Activated CD8-positive, alpha-beta memory T cell treated with anti-CD3 and anti-CD28 coated beads, Interleukin-2, amount 50 U/mL, for 24 hours (primary cell): ENCODE results near the gene AK5.
A peak's percentile ranks its signal among the peaks of the same experiment; 100 is the strongest.
"Not testable (repeated sequence)": the region's sequence is repeated elsewhere in the genome, so short reads cannot be mapped to it uniquely, and the experiment has no call there.

Source experiments
- DNase-seq: peaks from one replicate; pipeline ENCODE4 v3.0.0-alpha.2; 2020; ENCODE audit errors: extremely low read depth

Gene AK5

GRCh38 chr1:77287535-77287934 is 5.7 kb downstream of the AK5 start:
- no peak for DNase-seq

DNA sequence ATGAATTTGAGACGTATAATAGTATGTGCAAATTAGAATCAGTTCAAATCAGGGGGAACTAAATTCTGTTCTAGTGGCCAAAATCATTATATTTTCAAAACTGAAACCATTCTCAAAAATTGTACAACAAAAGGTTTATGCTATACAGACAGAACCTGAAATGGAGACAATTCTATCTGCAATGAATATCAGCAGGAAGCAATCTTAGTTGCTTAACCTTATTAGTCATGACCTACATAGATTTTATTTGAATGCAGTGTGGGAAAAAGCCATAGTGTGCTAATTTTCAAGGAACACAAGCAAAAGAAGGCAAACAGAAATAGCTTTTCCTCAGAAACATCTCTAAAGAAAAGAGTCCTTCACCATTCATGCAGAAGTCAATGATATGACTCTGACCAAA is 6.5 kb downstream of the AK5 start:
- no peak for DNase-seq

DNA sequence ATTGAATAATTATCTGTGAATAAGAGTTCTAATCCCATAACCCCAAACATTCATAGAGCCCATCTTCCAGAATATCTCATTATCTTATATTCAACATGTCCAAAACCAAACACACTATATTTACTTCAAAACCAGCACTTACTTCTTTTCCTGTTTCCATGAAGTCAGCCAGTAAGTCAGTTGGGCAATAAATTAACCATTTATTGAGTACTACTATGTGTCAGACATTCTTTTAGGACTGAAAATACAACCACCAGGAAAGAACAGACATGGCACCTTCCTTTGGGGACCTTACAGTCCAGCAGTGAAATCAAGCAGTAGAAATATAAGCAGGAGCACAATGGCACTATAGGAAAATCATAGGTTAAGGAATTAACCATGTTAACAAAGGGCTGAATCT is 8.8 kb downstream of the AK5 start:
- DNase-seq, result no peak

GRCh38 chr1:77292551-77292950 is 10.7 kb downstream of the AK5 start:
- DNase-seq, result no peak

DNA sequence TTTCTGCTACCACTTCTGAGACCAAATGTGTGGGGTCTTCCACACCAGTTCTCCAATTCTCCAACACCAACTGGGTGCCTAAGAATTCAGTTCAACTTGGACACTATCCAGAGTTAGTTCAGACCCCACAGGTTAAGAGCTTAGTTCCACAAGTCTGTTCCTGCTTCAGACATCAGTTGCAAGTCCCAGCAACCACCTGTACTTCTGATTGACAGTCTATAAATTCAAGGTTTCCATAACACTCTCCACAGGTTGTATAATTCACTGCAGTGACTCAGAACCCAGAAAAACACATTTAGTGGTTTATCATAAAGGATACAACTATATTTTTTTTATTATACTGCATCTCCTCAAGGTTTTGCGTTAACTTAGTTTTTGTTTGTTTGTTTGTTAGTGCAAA is 18.7 kb downstream of the AK5 start:
- DNase-seq, result no peak

DNA sequence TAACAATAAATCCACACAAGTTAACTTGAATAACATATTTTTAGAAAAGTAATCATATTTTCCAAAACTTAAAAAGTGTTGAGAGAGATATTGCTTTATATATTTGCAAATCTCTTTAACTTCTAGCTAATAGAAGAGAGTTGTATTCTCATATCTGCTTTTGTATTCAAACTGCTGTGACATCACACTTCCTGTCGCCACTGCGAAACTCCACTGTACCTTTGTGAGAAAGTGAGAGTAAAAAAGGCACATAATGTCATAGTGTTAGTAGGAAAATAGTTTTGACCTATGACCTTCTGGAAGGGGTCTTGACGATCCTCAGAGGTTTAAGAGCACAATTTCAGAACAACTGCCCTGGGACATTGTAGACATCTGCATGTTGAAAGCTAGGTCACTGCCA is 21.6 kb downstream of the AK5 start:
- DNase-seq, result no peak

DNA sequence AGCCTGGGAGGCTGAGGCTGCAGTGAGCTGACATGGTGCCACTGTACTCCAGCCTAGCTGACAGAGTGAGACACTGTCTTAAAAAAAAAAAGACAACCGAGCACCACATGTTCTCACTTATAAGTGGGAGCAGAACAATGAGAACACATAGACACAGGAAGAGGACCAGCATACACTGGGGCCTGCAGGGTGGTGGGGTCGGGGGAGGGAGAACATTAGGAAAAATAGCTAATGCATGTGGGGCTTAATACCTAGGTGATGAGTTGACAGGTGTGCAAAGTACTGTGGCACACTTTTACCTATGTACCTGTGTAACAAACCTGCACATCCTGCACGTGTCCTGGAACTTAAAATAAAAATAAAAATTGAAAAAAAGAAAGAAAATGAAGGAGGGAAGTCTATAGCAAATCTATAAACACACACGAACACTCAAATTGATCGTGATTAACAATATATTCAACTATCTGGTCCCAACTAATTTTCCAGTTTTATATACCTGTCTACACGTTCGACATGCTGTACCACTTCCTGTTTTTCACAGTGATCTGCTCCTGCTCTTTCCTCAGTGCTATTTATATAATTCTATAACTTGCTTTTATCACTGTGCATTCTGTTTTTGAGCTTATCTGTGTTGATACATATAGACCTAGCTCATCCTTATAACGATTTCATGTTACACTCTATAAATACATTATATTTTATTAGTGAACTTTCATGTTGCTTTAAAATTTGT is 27.2 kb downstream of the AK5 start:
- no peak for DNase-seq

DNA sequence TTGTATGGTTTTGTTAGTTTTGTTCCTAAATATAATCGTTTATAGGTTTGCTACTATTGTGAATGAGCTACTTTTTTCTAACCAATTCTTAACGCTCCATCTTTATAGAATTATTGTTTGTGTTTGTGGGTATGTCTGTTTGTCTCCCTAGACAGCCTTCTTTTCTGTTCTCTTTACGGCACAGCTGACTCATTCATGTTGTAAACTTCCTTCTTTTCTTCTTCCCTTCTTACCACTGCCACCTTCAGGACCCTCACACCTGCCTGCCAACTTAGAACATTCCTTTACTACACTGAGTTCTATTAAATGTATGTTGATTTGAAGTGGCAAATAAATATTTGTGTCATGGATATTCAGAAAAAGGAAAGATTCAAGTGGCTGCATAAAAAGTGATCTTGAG is 29.1 kb downstream of the AK5 start:
- no peak for DNase-seq

DNA sequence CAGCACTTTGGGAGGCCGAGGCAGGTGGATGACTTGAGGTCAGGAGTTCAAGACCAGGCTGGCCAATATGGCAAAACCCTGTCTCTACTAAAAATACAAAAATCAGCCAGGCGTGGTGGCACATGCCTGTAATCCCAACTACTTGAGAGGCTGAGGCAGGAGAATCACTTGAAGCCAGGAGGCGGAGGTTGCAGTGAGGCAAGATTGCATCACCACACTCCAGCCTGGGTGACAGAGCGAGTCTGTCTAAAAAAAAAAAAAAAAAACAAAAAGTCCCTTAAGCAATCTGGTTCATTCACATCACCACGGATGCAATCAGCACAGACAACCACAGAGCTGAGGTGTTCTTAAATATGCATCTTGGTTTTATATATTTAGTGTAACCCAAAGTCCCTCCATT is 30.5 kb downstream of the AK5 start:
- not testable (repeated sequence) for DNase-seq

DNA sequence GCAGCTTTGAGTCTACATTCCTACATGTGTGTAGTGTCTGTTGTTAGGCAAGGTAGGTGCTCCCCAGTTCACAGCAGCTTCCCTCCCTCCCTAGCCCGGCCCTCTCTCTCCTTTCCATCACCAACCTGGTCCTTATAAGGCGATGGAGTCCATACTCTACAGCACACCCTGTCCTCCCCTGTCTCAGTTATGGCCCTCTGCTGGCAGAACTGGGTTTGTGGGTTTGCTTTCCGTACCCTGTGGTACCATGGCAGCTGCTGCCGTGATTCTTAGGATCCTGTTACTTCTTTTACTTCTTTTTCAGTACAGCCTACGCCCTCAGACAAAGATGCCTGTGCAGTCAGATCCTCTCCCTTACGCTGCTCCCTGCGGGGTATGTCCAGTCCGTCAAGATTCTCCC is 31.7 kb downstream of the AK5 start:
- no peak for DNase-seq

GRCh38 chr1:77316006-77316405 is 34.2 kb downstream of the AK5 start:
- DNase-seq, result no peak

DNA sequence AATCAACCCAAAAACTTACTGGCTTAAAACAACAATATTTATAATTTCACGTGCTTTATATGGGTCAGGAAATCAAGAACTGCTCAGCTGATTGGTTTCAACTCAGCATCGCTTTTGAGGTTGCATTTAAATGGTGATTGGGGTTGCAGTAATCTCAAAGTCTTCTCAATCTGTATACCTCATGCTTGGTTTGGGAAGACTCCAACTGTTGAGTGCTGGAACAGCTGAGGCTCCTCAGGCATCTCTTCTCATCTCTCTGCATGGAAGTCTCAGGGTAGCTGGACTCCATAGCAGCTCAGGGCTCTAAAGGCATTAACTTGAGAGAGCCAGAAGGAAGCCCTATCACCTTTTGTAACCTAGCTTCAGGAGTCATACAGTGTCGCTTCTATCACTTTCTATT is 35.1 kb downstream of the AK5 start:
- no peak for DNase-seq

DNA sequence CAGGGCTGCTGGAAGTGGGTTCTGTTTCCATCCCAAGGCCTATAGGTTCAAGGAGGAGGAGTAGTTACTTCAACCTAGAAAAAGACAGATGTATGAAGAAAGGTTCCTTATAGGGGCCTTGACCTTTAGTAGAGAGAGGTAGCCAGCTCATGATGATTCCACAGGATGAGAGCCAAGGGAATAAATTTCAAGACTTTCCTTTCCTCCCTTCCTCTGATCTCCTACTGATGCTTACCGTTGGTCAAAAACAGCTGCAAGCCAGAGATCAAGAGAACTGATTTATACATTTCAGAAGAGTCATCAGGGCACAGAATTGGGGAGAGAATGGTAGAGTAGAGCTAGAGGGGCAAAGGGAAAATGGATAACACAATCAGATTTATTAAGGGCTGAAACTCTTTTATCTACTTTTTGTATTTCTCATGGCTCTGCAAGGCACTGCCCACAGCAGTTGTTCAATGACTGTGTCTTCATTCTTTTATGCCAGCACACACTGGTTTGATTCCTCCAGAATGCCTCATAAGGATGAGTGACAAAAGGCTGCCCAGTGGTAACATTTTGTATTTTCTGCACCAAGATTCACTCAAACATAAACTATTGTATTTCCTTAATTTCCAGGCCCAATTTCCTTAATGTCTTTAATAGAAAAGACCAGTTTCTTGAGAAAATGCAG is 37.4 kb downstream of the AK5 start:
- DNase-seq, result no peak

DNA sequence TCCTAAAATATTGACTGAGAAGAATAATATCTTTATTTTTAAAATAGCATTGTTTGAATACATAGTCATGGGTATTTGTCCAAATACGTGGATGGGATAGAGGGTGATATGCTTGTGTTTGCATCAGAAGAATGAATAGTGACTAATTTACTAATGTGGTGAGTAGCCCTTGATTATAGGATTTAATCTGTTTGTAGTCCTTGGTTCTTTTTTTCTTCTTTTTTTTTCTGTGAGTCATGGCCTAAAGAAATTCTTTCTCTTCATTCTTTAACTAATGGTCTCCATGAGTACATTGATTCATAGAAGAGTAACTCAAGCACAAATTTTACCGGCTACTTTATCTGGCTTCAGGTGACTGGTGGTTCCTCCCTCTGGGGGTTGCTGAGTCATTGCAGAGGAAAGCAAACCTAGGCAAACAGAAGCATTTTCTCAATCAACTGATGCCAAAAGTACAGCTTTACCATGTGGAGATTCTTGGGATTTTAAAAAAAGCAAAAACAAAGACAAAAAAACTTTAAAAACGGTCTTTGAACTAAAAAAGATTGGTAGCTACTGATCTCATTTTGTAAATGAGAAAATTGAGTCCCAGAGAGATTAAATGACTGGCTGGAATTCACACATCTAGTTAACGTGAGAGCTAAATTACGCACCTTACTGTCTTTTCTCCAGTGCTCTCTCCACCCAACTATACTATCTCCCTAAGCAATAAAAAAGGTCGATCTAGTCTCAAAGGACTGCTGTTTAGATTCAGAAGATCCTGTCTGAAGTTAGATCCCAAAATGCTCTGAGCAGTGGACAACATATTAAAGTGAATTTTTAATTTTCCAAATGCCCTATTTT is 40.5 kb downstream of the AK5 start:
- DNase-seq, result no peak

- DNase-seq, result no peak
These were observed 51.7 kb downstream of the AK5 start for GRCh38 chr1:77333501-77333900.

DNA sequence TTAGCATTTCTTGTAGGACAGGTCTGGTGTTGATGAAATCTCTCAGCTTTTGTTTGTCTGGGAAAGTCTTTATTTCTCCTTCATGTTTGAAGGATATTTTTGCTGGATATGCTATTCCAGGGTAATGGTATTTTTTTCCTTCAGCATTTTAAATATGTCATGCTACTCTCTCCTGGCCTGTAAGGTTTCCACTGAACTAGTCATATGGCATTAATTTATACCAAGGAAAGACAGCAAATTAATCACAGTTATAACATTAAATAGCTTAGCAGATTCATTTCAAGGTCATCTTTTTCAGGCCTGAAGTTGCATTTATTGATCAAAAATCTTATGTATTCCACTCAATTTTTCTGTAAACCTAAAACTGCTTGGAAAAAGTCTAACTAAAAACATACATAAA is 54.9 kb downstream of the AK5 start:
- DNase-seq, result no peak

- no peak for DNase-seq
These were observed 57.5 kb downstream of the AK5 start for GRCh38 chr1:77339326-77339725.

GRCh38 chr1:77341195-77341594 is 59.4 kb downstream of the AK5 start:
- DNase-seq, result no peak

- no peak for DNase-seq
These were observed 60.9 kb downstream of the AK5 start for GRCh38 chr1:77342745-77343144.

DNA sequence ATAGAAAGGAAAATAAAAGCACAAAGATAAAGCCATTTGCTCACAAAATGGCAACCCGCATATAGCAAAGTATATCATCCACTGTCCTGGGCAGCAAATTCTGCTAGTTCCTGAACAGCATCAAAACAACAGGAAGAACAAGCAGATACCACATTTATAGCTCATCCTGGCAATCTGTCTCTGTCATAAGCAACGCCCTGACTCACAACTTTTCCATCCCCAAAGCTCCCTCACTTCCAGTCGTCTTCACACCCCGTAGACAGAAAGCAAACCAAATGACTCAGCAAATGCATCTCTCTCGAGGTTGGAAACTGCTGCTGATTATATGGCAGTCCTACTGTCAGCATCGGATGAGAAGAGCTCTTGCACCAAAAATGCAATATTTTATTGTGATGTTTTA is 65.8 kb downstream of the AK5 start:
- DNase-seq, result peak; percentile 1

DNA sequence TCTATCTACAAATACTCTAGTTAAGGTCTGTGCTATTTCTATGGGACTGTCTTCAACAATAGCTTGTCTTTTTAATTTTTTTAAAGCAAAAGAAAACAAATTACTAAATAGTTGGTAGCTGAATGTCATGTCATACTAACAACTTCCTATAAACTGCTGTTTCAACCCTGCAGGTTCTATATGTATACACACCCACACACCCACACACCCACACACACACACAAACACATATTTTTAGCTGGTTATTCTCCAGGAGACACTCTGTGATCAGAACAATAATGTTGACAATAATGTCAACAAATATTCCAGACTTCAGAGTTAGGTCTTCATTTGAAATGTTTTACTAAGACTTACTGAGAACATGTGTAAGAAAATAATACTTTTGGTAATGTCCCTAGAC is 66.7 kb downstream of the AK5 start:
- DNase-seq, result no peak

DNA sequence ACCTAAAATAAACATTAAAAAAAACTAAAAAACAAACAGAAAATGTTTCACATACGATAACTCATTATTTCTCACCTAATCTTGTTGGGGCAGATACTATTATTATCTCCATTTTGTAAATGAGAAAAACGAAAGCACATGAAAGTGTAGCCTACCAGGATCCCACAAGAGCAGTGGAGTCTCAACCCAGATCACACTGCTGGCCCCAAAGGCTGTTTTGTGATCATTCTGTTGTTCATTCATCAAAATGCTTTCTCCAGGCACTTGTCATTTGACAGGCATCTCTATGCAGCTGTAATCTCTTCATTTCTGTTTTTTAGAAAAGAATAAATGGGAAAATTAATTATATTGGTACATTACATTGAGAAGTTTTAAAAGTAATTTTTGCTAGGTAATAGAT is 67.5 kb downstream of the AK5 start:
- DNase-seq, result no peak
